ENCODE measurements around the gene SHISA9. TPM values are rescaled to one million over a fixed set of nuclear protein-coding genes. Genes with fewer than 3 reads are reported as not detected.
"Not testable (repeated sequence)": the region's sequence is repeated elsewhere in the genome, so short reads cannot be mapped to it uniquely, and the experiment has no call there.

SHISA9 gene
- total and polyA plus RNA-seq, 8 donors, result 0.03 to 0.21 (median 0.10) TPM; not detected in 2

- H3K36me3 ChIP-seq, result no peaks in the 10 kb centered on the region
- intact Hi-C loops (cut with DNase I), result no loop called here
- DNase-seq (no peak), ATAC-seq (no peak)
- H3K27ac ChIP-seq, result no peak overlapping the region
- no peak for TF ChIP-seq CTCF (IDR thresholded peaks at IDR 0.05)
- no peaks in the 10 kb centered on the region for H3K4me1 ChIP-seq
- H3K9me3 ChIP-seq, result no peaks in the 10 kb centered on the region
- peaks cover 28 to 81% of the 10 kb centered on the region in 2 donors for H3K27me3 ChIP-seq
- H3K4me3 ChIP-seq, result no peak overlapping the region
Observed at GRCh38 chr16:12906765-12907516, 5.5 kb downstream of the SHISA9 start.

DNA sequence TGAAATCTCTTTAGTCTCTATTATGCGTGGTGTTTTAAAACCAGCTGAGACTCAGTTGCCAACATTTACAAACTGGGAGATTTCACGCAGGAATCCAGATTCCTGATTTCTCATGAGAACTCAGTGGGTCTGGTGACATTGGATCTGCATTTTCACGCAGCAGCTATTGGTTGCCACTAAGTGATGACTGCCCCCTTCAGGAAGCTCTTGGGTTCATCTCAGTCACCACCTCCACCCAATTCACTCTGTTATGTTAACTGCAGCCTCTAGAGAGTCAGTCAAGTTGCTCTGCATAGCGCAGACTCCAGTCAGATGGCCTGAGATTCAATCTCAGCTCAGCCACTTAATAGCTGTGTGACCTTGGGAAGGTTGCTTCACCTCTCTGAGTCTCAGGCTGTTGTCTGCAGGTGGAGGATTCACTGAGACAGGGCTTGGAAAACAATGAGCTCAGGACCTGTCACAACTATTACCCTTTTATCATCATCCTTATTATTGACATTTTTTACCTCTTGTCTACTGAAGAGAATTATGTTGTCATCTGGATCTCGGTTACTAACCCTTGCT, 6.4 kb downstream of the SHISA9 start:
- no peak for DNase-seq
- Histone ChIP-seq H3K4me1 (no peaks in the 10 kb centered on the region), H3K27ac (no peak overlapping the region), H3K36me3 (no peaks in the 10 kb centered on the region), H3K4me3 (no peak overlapping the region), H3K9me3 (no peaks in the 10 kb centered on the region), H3K27me3 (peaks cover 19 to 73% of the 10 kb centered on the region in 2 donors)
- intact Hi-C loops (cut with DNase I), result no loop called here
- TF ChIP-seq CTCF (IDR thresholded peaks at IDR 0.05), result no peak
- no peak for ATAC-seq

GRCh38 chr16:12917246-12917645, 15.8 kb downstream of the SHISA9 start:
- no peaks in the 10 kb centered on the region for H3K27me3 ChIP-seq
- ATAC-seq, result no peak

DNA sequence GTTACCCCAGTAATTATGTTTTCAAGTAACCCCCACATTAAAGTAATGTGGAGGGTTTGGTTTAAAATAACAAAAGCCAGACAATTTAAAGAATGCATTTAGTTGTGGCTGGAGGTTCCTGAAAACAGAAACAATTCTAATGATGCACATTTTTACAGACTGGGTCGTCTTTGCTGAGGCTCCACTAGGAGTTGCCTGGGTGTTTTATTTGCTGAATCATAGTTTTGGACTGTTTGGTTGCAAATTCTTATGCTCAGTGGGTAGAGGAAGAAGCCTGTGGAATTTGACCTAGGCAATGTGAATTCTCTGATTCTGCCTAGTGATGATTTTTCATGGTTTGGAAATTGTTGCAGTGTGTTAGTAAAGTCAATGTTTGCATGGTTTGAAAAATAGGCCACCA, 16.3 kb downstream of the SHISA9 start:
- no peaks in the 10 kb centered on the region for H3K36me3 ChIP-seq
- TF ChIP-seq CTCF (IDR thresholded peaks at IDR 0.05), result no peak
- no peak for DNase-seq
- H3K9me3 ChIP-seq, result no peaks in the 10 kb centered on the region
- no peaks in the 10 kb centered on the region for H3K4me1 ChIP-seq
- H3K4me3 ChIP-seq, result no peak overlapping the region
- H3K27me3 ChIP-seq, result no peaks in the 10 kb centered on the region
- intact Hi-C loops (cut with DNase I), result no loop called here
- no peak overlapping the region for H3K27ac ChIP-seq
- ATAC-seq, result no peak

More at GRCh38 chr16:12917246-12917645, 15.8 kb downstream of the SHISA9 start:
- Histone ChIP-seq H3K27ac (no peak overlapping the region), H3K9me3 (no peaks in the 10 kb centered on the region), H3K4me1 (no peaks in the 10 kb centered on the region), H3K36me3 (no peaks in the 10 kb centered on the region), H3K4me3 (no peak overlapping the region)
- intact Hi-C loops (cut with DNase I), result no loop called here
- no peak for DNase-seq
- TF ChIP-seq CTCF (IDR thresholded peaks at IDR 0.05), result no peak

- ATAC-seq (no peak), DNase-seq (no peak)
- Histone ChIP-seq H3K27me3 (no peaks in the 10 kb centered on the region), H3K36me3 (no peaks in the 10 kb centered on the region), H3K4me1 (no peaks in the 10 kb centered on the region), H3K27ac (no peak overlapping the region), H3K9me3 (no peaks in the 10 kb centered on the region), H3K4me3 (no peak overlapping the region)
- no peak for TF ChIP-seq CTCF (IDR thresholded peaks at IDR 0.05)
- intact Hi-C loops (cut with DNase I), result no loop called here
Observed at GRCh38 chr16:12920739-12921138, 19.3 kb downstream of the SHISA9 start.

GRCh38 chr16:12923640-12924039, 22.2 kb downstream of the SHISA9 start:
- H3K27ac ChIP-seq; ATAC-seq; intact Hi-C loops (cut with DNase I); H3K9me3 ChIP-seq; H3K4me3 ChIP-seq; H3K27me3 ChIP-seq; H3K36me3 ChIP-seq; DNase-seq; H3K4me1 ChIP-seq: not testable (repeated sequence)

All from left lung (tissue), 10 donors.